ENCODE measurements around the gene LSMEM2.

The LSMEM2 gene

DNA sequence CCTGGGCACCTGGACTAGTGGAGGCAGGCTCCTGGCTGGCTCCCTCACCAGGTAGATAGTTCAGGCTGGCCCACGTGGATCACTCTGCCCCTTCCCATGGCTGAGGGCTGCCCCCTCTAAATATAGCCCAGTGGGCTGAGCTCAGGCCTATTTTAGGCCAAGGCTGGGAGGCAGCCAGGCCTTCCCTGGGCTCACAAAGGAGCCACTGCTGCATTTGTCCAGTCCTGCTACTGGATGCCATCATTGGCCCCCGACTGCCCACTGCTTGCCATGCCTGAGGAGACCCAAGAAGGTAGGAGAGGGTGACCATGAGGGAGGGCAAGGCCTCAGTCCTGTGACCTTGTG, at the start of gene LSMEM2:
TSS of gene LSMEM2 (plus strand) at position 208 of the 345 bp plus-strand sequence. CDS start at position 235, 27 bp downstream.
- no peak within 1 kb of the TSS for H3K9ac ChIP-seq (ENCODE audit: low read length)
- no peak within 1 kb of the TSS for H3K27ac ChIP-seq (ENCODE audit: low read length)
- H3K36me3 ChIP-seq (ENCODE audit: control insufficient read depth, low read depth, low read length), result no peaks in the 10 kb centered on the region
- H3K4me1 ChIP-seq (ENCODE audit: control insufficient read depth, low read depth, low read length), result peaks cover 6% of the 10 kb centered on the region
- H3K27me3 ChIP-seq (ENCODE audit: control insufficient read depth, insufficient read depth, low read length), result peaks cover 32% of the 10 kb centered on the region
- H3K9me3 ChIP-seq (ENCODE audit: control insufficient read depth, low read depth, low read length), result no peaks in the 10 kb centered on the region
- no peak within 1 kb of the TSS for H3K4me3 ChIP-seq (ENCODE audit: low read length)

GRCh38 chr3:50229490-50229889, 49.4 kb upstream of the LSMEM2 start:
- Histone ChIP-seq H3K9ac (ENCODE audit: low read length) (no peak overlapping the region), H3K27me3 (ENCODE audit: control insufficient read depth, insufficient read depth, low read length) (peaks cover 8% of the 10 kb centered on the region), H3K4me3 (ENCODE audit: low read length) (no peak overlapping the region), H3K27ac (ENCODE audit: low read length) (no peak overlapping the region), H3K9me3 (ENCODE audit: control insufficient read depth, low read depth, low read length) (no peaks in the 10 kb centered on the region), H3K36me3 (ENCODE audit: control insufficient read depth, low read depth, low read length) (no peaks in the 10 kb centered on the region), H3K4me1 (ENCODE audit: control insufficient read depth, low read depth, low read length) (peaks cover 7% of the 10 kb centered on the region)

GRCh38 chr3:50230104-50230793, 48.6 kb upstream of the LSMEM2 start:
- no peak overlapping the region for H3K4me3 ChIP-seq (ENCODE audit: low read length)
- H3K27me3 ChIP-seq (ENCODE audit: control insufficient read depth, insufficient read depth, low read length), result peaks cover 8% of the 10 kb centered on the region
- H3K4me1 ChIP-seq (ENCODE audit: control insufficient read depth, low read depth, low read length), result peaks cover 7% of the 10 kb centered on the region
- no peak overlapping the region for H3K9ac ChIP-seq (ENCODE audit: low read length)
- H3K27ac ChIP-seq (ENCODE audit: low read length), result no peak overlapping the region
- H3K9me3 ChIP-seq (ENCODE audit: control insufficient read depth, low read depth, low read length), result no peaks in the 10 kb centered on the region
- no peaks in the 10 kb centered on the region for H3K36me3 ChIP-seq (ENCODE audit: control insufficient read depth, low read depth, low read length)

DNA sequence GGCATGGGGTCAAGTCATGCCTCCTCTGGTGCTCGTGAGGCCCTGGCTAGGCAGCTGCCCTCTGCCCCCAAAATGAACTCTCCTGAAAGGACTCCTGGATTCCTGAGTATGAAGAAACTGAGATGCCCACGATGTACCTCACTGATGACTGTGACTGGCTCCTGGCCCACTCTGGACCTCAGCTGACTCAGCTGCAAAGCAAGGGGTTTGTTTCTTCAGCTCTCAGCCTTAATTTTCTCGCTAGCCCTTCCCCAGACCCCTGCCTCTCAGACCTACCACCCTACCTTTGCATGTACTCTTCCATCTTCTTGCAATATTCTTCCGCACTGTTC, 48.1 kb upstream of the LSMEM2 start:
- Histone ChIP-seq H3K4me3 (ENCODE audit: low read length) (no peak overlapping the region), H3K27me3 (ENCODE audit: control insufficient read depth, insufficient read depth, low read length) (peaks cover 8% of the 10 kb centered on the region), H3K4me1 (ENCODE audit: control insufficient read depth, low read depth, low read length) (peaks cover 7% of the 10 kb centered on the region), H3K9ac (ENCODE audit: low read length) (no peak overlapping the region), H3K36me3 (ENCODE audit: control insufficient read depth, low read depth, low read length) (no peaks in the 10 kb centered on the region), H3K27ac (ENCODE audit: low read length) (no peak overlapping the region), H3K9me3 (ENCODE audit: control insufficient read depth, low read depth, low read length) (no peaks in the 10 kb centered on the region)

GRCh38 chr3:50231581-50231980, 47.3 kb upstream of the LSMEM2 start:
- H3K9ac ChIP-seq (ENCODE audit: low read length), result no peak overlapping the region
- no peak overlapping the region for H3K27ac ChIP-seq (ENCODE audit: low read length)
- no peaks in the 10 kb centered on the region for H3K9me3 ChIP-seq (ENCODE audit: control insufficient read depth, low read depth, low read length)
- peaks cover 5% of the 10 kb centered on the region for H3K27me3 ChIP-seq (ENCODE audit: control insufficient read depth, insufficient read depth, low read length)
- no peaks in the 10 kb centered on the region for H3K36me3 ChIP-seq (ENCODE audit: control insufficient read depth, low read depth, low read length)
- H3K4me3 ChIP-seq (ENCODE audit: low read length), result no peak overlapping the region
- peaks cover 7% of the 10 kb centered on the region for H3K4me1 ChIP-seq (ENCODE audit: control insufficient read depth, low read depth, low read length)

- Histone ChIP-seq H3K36me3 (ENCODE audit: control insufficient read depth, low read depth, low read length) (no peaks in the 10 kb centered on the region), H3K4me1 (ENCODE audit: control insufficient read depth, low read depth, low read length) (peaks cover 10% of the 10 kb centered on the region), H3K27ac (ENCODE audit: low read length) (no peak overlapping the region)
These were observed 46.6 kb upstream of the LSMEM2 start for GRCh38 chr3:50232303-50232702.

GRCh38 chr3:50233176-50233575, 45.7 kb upstream of the LSMEM2 start:
- H3K27ac ChIP-seq (ENCODE audit: low read length), result no peak overlapping the region
- H3K9ac ChIP-seq (ENCODE audit: low read length), result no peak overlapping the region
- H3K36me3 ChIP-seq (ENCODE audit: control insufficient read depth, low read depth, low read length), result no peaks in the 10 kb centered on the region
- peaks cover 15% of the 10 kb centered on the region for H3K4me1 ChIP-seq (ENCODE audit: control insufficient read depth, low read depth, low read length)
- no peaks in the 10 kb centered on the region for H3K9me3 ChIP-seq (ENCODE audit: control insufficient read depth, low read depth, low read length)
- H3K4me3 ChIP-seq (ENCODE audit: low read length), result no peak overlapping the region
- H3K27me3 ChIP-seq (ENCODE audit: control insufficient read depth, insufficient read depth, low read length), result no peaks in the 10 kb centered on the region

More at GRCh38 chr3:50232303-50232702, 46.6 kb upstream of the LSMEM2 start:
- Histone ChIP-seq H3K9me3 (ENCODE audit: control insufficient read depth, low read depth, low read length) (no peaks in the 10 kb centered on the region), H3K4me3 (ENCODE audit: low read length) (no peak overlapping the region), H3K27me3 (ENCODE audit: control insufficient read depth, insufficient read depth, low read length) (no peaks in the 10 kb centered on the region), H3K9ac (ENCODE audit: low read length) (no peak overlapping the region)

- Histone ChIP-seq H3K36me3 (ENCODE audit: control insufficient read depth, low read depth, low read length) (no peaks in the 10 kb centered on the region), H3K4me1 (ENCODE audit: control insufficient read depth, low read depth, low read length) (peaks cover 32% of the 10 kb centered on the region), H3K4me3 (ENCODE audit: low read length) (peak within 1 kb of the TSS; percentile 90), H3K9me3 (ENCODE audit: control insufficient read depth, low read depth, low read length) (no peaks in the 10 kb centered on the region), H3K9ac (ENCODE audit: low read length) (peak within 1 kb of the TSS; percentile 61), H3K27ac (ENCODE audit: low read length) (no peak within 1 kb of the TSS), H3K27me3 (ENCODE audit: control insufficient read depth, insufficient read depth, low read length) (no peaks in the 10 kb centered on the region)
These were observed 43.0 kb upstream of the LSMEM2 start, which contains the start of gene GNAI2 for GRCh38 chr3:50235716-50236483. TSS of gene GNAI2 (plus strand) at chr3:50236204. CDS start at chr3:50236336, 132 bp downstream.

GRCh38 chr3:50236484-50237132, 42.3 kb upstream of the LSMEM2 start:
- H3K4me1 ChIP-seq (ENCODE audit: control insufficient read depth, low read depth, low read length), result peaks cover 38% of the 10 kb centered on the region
- peak overlapping the region; percentile 61 for H3K9ac ChIP-seq (ENCODE audit: low read length)
- no peaks in the 10 kb centered on the region for H3K9me3 ChIP-seq (ENCODE audit: control insufficient read depth, low read depth, low read length)
- no peak overlapping the region for H3K27ac ChIP-seq (ENCODE audit: low read length)
- H3K36me3 ChIP-seq (ENCODE audit: control insufficient read depth, low read depth, low read length), result no peaks in the 10 kb centered on the region
- H3K4me3 ChIP-seq (ENCODE audit: low read length), result peak overlapping the region; percentile 90
- no peaks in the 10 kb centered on the region for H3K27me3 ChIP-seq (ENCODE audit: control insufficient read depth, insufficient read depth, low read length)

- Histone ChIP-seq H3K9me3 (ENCODE audit: control insufficient read depth, low read depth, low read length) (no peaks in the 10 kb centered on the region), H3K4me1 (ENCODE audit: control insufficient read depth, low read depth, low read length) (peaks cover 44% of the 10 kb centered on the region), H3K4me3 (ENCODE audit: low read length) (peak overlapping the region; percentile 90), H3K9ac (ENCODE audit: low read length) (peak overlapping the region; percentile 61), H3K27ac (ENCODE audit: low read length) (no peak overlapping the region), H3K27me3 (ENCODE audit: control insufficient read depth, insufficient read depth, low read length) (no peaks in the 10 kb centered on the region), H3K36me3 (ENCODE audit: control insufficient read depth, low read depth, low read length) (no peaks in the 10 kb centered on the region)
These were observed 41.7 kb upstream of the LSMEM2 start for GRCh38 chr3:50237133-50237651.

DNA sequence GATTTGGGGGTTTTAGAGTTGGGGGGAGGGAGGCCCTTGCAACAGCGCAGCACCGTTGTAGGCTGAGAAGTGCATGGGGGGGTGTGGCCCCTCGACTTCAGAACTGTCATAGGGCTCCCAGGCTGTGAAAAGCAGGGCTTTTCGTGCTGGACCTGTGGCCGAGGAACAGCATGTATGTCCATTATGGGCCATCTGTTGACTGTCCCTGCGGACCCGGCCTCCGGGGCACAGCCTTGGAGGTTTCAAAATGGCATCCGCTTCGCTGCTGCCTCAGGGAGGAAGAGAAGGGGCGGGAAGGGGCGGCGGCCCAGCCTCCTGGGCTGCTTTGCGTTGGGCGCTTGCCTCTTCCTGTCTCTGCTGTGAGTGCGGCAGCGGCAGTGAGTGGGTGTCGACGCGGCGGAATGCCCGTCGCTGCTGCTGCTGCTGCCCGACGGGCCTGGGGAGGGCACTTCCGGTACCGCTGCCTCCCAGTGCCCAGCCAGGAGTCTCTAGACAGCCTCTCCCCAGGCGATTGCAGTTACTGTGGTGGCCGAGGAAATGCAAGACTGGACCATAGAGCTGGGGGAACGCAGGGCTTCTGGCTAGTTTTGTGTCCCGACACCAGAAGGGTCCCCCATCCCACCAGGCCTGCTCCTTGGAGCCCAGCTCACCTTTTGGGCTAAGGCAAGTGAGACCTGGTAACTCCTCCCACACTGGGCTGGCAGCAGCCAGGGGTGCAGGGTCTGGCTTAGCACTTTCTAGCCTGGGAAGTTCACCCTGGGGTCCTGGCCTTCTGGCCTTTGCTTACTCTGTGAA, 40.9 kb upstream of the LSMEM2 start:
- Histone ChIP-seq H3K9ac (ENCODE audit: low read length) (peak overlapping the region; percentile 61), H3K9me3 (ENCODE audit: control insufficient read depth, low read depth, low read length) (no peaks in the 10 kb centered on the region), H3K27me3 (ENCODE audit: control insufficient read depth, insufficient read depth, low read length) (no peaks in the 10 kb centered on the region), H3K36me3 (ENCODE audit: control insufficient read depth, low read depth, low read length) (no peaks in the 10 kb centered on the region), H3K27ac (ENCODE audit: low read length) (no peak overlapping the region), H3K4me1 (ENCODE audit: control insufficient read depth, low read depth, low read length) (peaks cover 51% of the 10 kb centered on the region), H3K4me3 (ENCODE audit: low read length) (peak overlapping the region; percentile 90)
